HCT116 (cell line): ENCODE results near the gene FRMD4B. TPM values are rescaled to one million over a fixed set of nuclear protein-coding genes. Genes with fewer than 3 reads are reported as not detected.

Experiments used
- ATAC-seq: fragments of 200-7000 bp; cut with Tn5 transposase; 2 replicates; pipeline ENCODE4 v1.9.1; 2020; ENCODE audit warnings: mild to moderate bottlenecking, moderate library complexity
- BruUV-seq: library from RNA; stranded (reverse); fragments of 400-500 nt; replicated peaks from 2 replicates; lab custom pipeline; 2021; lab: Mats Ljungman, UMichigan
- CTCF ChIA-PET: fragments of 300-600 bp; sonication (Branson Sonifier 250); formaldehyde crosslinking; loops from one replicate; lab custom pipeline; 2021; ENCODE audit warnings: antibody characterized with exemption; lab: Charles Lee
- POLR2A ChIA-PET: fragments of 300-600, 350-600 bp; sonication (Branson Sonifier 250); formaldehyde crosslinking; loops from one replicate; lab custom pipeline; 2021; ENCODE audit warnings: antibody characterized with exemption; lab: Charles Lee
- RAD21 ChIA-PET, 2 experiments: fragments of 300-600 bp; sonication (Branson Sonifier 250); formaldehyde crosslinking; loops; one replicate each; lab custom pipeline; 2023; ENCODE audit warnings: low total read pairs in 2 of 2; ENCODE audit not compliant: uncharacterized antibody in 2 of 2, unreplicated experiment in 2 of 2, low non-redundant PET in 1 of 2; lab: Charles Lee
- DNase-seq: peaks from one replicate; pipeline ENCODE4 v3.0.0-alpha.2; 2010; ENCODE audit warnings: low read depth, low spot score
- H2AFZ ChIP-seq: fragments of 200-600 bp; shearing (Covaris generic), sonication (generic); 2 replicates; pipeline ENCODE4 v1.6.1; 2017; ENCODE audit warnings: low read depth, mixed run types, mixed read lengths, antibody characterized with exemption, low read length; ENCODE audit not compliant: poor library complexity, severe bottlenecking
- H3K27ac ChIP-seq: 2 replicates; pipeline ENCODE4 v1.5.1; 2012; ENCODE audit warnings: low read depth, low read length
- H3K27me3 ChIP-seq: fragments of 200-600 bp; sonication (generic); 2 replicates; pipeline ENCODE4 v1.6.1; 2016; ENCODE audit warnings: mixed run types, low read length, mixed read lengths; ENCODE audit not compliant: insufficient read depth
- H3K36me3 ChIP-seq, 2 experiments: fragments of 200-500 bp in 1 of 2; fragments of 200-600 bp in 1 of 2; sonication (Bioruptor generic) in 1 of 2; sonication (generic) in 1 of 2; 2 replicates each; pipeline versions ENCODE4 v1.5.1 to v1.6.1; 2014 to 2016; ENCODE audit warnings: low read length in 2 of 2, inconsistent platforms in 1 of 2, mixed read lengths in 1 of 2, mixed run types in 1 of 2; ENCODE audit not compliant: insufficient read depth in 2 of 2, control insufficient read depth in 1 of 2
- H3K4me1 ChIP-seq, 2 experiments: fragments of 200-600 bp in 1 of 2; sonication (generic) in 1 of 2; 2 replicates each; pipeline versions ENCODE4 v1.5.1 to v1.6.1; 2012 to 2017; ENCODE audit warnings: low read length in 2 of 2, inconsistent platforms in 1 of 2, mild to moderate bottlenecking in 1 of 2, mixed read lengths in 1 of 2, mixed run types in 1 of 2, moderate library complexity in 1 of 2; ENCODE audit not compliant: insufficient read depth in 2 of 2, control insufficient read depth in 1 of 2
- H3K4me2 ChIP-seq: fragments of 200-600 bp; sonication (generic); 2 replicates; pipeline ENCODE4 v1.6.1; 2017; ENCODE audit warnings: mixed run types, low read length, mixed read lengths
- H3K4me3 ChIP-seq, 2 experiments: fragments of 200-600 bp in 1 of 2; sonication (generic) in 1 of 2; replicated peaks in 1 of 2; 2 replicates each; pipeline ENCODE4 v1.5.1; 2011 to 2016; ENCODE audit warnings: low read length in 2 of 2, control low read depth in 1 of 2, low read depth in 1 of 2, mild to moderate bottlenecking in 1 of 2, mixed read lengths in 1 of 2, mixed run types in 1 of 2
- H3K79me2 ChIP-seq: fragments of 200-600 bp; sonication (generic); 2 replicates; pipeline ENCODE4 v1.6.1; 2017; ENCODE audit warnings: mild to moderate bottlenecking, mixed run types, low read length, moderate library complexity, mixed read lengths; ENCODE audit not compliant: insufficient read depth
- H3K9ac ChIP-seq: fragments of 200-600 bp; sonication (generic); 2 replicates; pipeline ENCODE4 v1.6.1; 2016; ENCODE audit warnings: low read length, mixed read lengths
- H3K9me2 ChIP-seq: fragments of 200-600 bp; sonication (generic), shearing (Covaris generic); 2 replicates; pipeline ENCODE4 v1.6.1; 2017; ENCODE audit warnings: mixed run types, mild to moderate bottlenecking, moderate library complexity; ENCODE audit not compliant: insufficient read depth
- H3K9me3 ChIP-seq, 2 experiments: fragments of 200-500 bp in 1 of 2; fragments of 200-600 bp in 1 of 2; sonication (Bioruptor generic) in 1 of 2; sonication (generic) in 1 of 2; 2 replicates each; pipeline ENCODE4 v1.6.1; 2014 to 2017; ENCODE audit warnings: low read length in 2 of 2, mixed read lengths in 2 of 2, inconsistent platforms in 1 of 2, low read depth in 1 of 2, mild to moderate bottlenecking in 1 of 2, mixed run types in 1 of 2, moderate library complexity in 1 of 2; ENCODE audit not compliant: control insufficient read depth in 1 of 2, insufficient read depth in 1 of 2
- H4K20me1 ChIP-seq: fragments of 200-600 bp; sonication (generic), shearing (Covaris generic); 2 replicates; pipeline ENCODE4 v1.6.1; 2017; ENCODE audit warnings: mixed run types, mild to moderate bottlenecking, moderate library complexity; ENCODE audit not compliant: insufficient read depth
- CEBPB ChIP-seq: IDR thresholded peaks from 2 replicates; pipeline ENCODE4 v1.6.1; 2012; ENCODE audit warnings: low read depth
- EGR1 ChIP-seq: IDR thresholded peaks from 2 replicates; pipeline ENCODE4 v1.6.1; 2012; ENCODE audit warnings: low read depth
- EZH2 ChIP-seq: fragments of 200-600 bp; sonication (generic); IDR thresholded peaks from 2 replicates; pipeline ENCODE4 v1.6.1; 2017; ENCODE audit warnings: antibody characterized with exemption, mixed run types
- POLR2AphosphoS5 ChIP-seq: IDR thresholded peaks from 2 replicates; pipeline ENCODE4 v1.6.1; 2011; ENCODE audit warnings: mild to moderate bottlenecking, low read depth, low read length, moderate library complexity
- RAD21 ChIP-seq: IDR thresholded peaks from 2 replicates; pipeline ENCODE4 v1.6.1; 2012; ENCODE audit warnings: low read depth, mild to moderate bottlenecking
- SP1 ChIP-seq: IDR thresholded peaks from 2 replicates; pipeline ENCODE4 v1.6.1; 2012; ENCODE audit warnings: low read depth
- SRF ChIP-seq: IDR thresholded peaks from 2 replicates; pipeline ENCODE4 v1.6.1; 2012; ENCODE audit warnings: low read depth
- ZNF274 ChIP-seq: fragments of 200-500 bp; sonication (Bioruptor generic); IDR thresholded peaks from 2 replicates; pipeline ENCODE4 v1.6.1; 2014; ENCODE audit warnings: mild to moderate bottlenecking, low read depth, low read length, inconsistent platforms
- intact Hi-C: fragments of 100-400 bp; cut with micrococcal nuclease; formaldehyde crosslinking; loops from 2 replicates; pipeline ENCODE4 v1.10.0; 2022
- total RNA-seq: library from RNA; stranded (reverse); gene quantifications from one replicate; pipeline ENCODE4 v1.2.1, GENCODE V29; 2021; ENCODE audit not compliant: unreplicated experiment
- TF ChIP-seq, protein P1 (sequence below), 3 experiments: fragments of 200-600 bp in 1 of 3; sonication (generic) in 1 of 3; IDR thresholded peaks in 2 of 3; conservative IDR thresholded peaks in 1 of 3; 2 replicates each; pipeline ENCODE4 v1.5.1; 2012 to 2017; ENCODE audit warnings: low read depth in 2 of 3, low read length in 2 of 3, antibody characterized with exemption in 1 of 3, borderline replicate concordance in 1 of 3, control low read depth in 1 of 3, mild to moderate bottlenecking in 1 of 3, mixed read lengths in 1 of 3, mixed run types in 1 of 3, moderate library complexity in 1 of 3; ENCODE audit not compliant: insufficient read depth in 1 of 3

The FRMD4B gene
- total RNA-seq, 1 experiment from 2014 or later, result 2.0 TPM

DNA sequence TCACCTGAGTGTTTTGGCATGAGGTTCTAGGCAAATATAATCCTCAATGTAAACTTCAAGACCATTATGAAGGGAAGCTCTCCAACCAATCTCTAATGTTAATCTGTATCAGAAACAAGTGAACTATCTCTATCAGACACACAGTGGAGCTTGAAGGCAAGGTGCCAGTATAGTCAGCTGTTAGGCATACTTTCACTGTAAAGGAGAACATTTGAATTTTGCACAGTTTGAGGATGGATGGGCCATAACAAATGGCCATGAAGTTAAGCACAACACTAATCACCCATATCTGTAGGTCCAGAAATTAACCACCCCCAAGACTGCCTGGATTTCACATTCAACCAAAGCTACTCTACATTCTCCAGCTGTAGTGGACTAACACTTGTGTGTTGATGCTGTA, 194.4 kb downstream of the FRMD4B start:
- intact Hi-C loops, result no loop called here

DNA sequence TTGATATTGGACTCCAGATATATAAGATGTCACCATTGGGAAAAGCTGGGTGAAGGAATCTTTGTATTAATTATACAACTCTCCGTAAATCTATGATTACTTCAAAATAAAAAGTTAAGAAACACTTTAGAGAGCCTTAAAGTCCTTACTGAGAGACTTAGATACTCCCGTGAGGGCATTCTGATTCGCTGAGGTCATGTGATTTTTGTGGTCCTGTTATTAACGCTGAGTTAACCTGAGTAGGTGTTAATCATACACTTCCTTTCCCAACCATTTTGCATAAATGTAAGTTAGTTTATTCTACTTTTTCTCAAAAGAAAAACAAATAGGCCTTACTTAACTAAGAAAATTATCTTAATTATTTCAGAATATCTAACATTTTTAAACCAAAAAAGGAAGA, 196.4 kb downstream of the FRMD4B start:
- Histone ChIP-seq H3K9me2 (no peaks in the 10 kb centered on the region), H3K79me2 (no peaks in the 10 kb centered on the region), H3K36me3 (no peaks in the 10 kb centered on the region), H3K27ac (no peak overlapping the region), H3K27me3 (no peaks in the 10 kb centered on the region), H3K9ac (no peak overlapping the region), H2AFZ (no peak overlapping the region), H3K4me1 (peaks cover 6 to 7% of the 10 kb centered on the region in 2 experiments; a peak in 3 of 4 replicates), H3K4me2 (no peak overlapping the region), H4K20me1 (no peaks in the 10 kb centered on the region), H3K4me3 (no peak overlapping the region), H3K9me3 (no peaks in the 10 kb centered on the region)
- no peak for DNase-seq
- TF ChIP-seq CEBPB (no peak), EZH2 (no peak), RAD21 (no peak)
- CTCF ChIA-PET, result no interaction called here
- POLR2A ChIA-PET, result no interaction called here
- no peak for ATAC-seq
- RAD21 ChIA-PET, result no interaction called here
- no TSS peak for BruUV-seq
- intact Hi-C loops, result no loop called here

More for the DNA sequence above, 194.4 kb downstream of the FRMD4B start:
- no peak overlapping the region for H3K9ac ChIP-seq
- H3K36me3 ChIP-seq, result no peaks in the 10 kb centered on the region
- CTCF ChIA-PET, result no interaction called here
- no peaks in the 10 kb centered on the region for H3K9me3 ChIP-seq
- no peaks in the 10 kb centered on the region for H3K4me1 ChIP-seq
- H4K20me1 ChIP-seq, result no peaks in the 10 kb centered on the region
- no peaks in the 10 kb centered on the region for H3K27me3 ChIP-seq
- H3K27ac ChIP-seq, result no peak overlapping the region
- no peaks in the 10 kb centered on the region for H3K79me2 ChIP-seq
- no peaks in the 10 kb centered on the region for H3K9me2 ChIP-seq
- TF ChIP-seq EGR1 (no peak), CEBPB (no peak), POLR2AphosphoS5 (no peak), SRF (no peak), ZNF274 (no peak), SP1 (no peak)
- TF ChIP-seq, protein P1, sequence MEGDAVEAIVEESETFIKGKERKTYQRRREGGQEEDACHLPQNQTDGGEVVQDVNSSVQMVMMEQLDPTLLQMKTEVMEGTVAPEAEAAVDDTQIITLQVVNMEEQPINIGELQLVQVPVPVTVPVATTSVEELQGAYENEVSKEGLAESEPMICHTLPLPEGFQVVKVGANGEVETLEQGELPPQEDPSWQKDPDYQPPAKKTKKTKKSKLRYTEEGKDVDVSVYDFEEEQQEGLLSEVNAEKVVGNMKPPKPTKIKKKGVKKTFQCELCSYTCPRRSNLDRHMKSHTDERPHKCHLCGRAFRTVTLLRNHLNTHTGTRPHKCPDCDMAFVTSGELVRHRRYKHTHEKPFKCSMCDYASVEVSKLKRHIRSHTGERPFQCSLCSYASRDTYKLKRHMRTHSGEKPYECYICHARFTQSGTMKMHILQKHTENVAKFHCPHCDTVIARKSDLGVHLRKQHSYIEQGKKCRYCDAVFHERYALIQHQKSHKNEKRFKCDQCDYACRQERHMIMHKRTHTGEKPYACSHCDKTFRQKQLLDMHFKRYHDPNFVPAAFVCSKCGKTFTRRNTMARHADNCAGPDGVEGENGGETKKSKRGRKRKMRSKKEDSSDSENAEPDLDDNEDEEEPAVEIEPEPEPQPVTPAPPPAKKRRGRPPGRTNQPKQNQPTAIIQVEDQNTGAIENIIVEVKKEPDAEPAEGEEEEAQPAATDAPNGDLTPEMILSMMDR (IDR thresholded peaks at IDR 0.05 in 2 of 3, conservative IDR thresholded peaks at IDR 0.05 in 1 of 3; ENCODE audit: borderline replicate concordance in 1 of 3, insufficient read depth in 1 of 3, low read depth in 2 of 3, low read length in 2 of 3), result no peak
- no peak for ATAC-seq
- DNase-seq, result no peak
- RAD21 ChIA-PET, result no interaction called here
- no peak overlapping the region for H2AFZ ChIP-seq
- no peak overlapping the region for H3K4me2 ChIP-seq
- H3K4me3 ChIP-seq, result no peak overlapping the region
- no TSS peak for BruUV-seq
- POLR2A ChIA-PET, result no interaction called here
